Glomerular visceral epithelial cell (primary cell): ENCODE measurements around the gene ESRRB.

Experiments
- DNase-seq: peaks from one replicate; pipeline ENCODE4 v3.0.0-alpha.2; 2016; ENCODE audit errors: extremely low spot score

The ESRRB gene

DNA sequence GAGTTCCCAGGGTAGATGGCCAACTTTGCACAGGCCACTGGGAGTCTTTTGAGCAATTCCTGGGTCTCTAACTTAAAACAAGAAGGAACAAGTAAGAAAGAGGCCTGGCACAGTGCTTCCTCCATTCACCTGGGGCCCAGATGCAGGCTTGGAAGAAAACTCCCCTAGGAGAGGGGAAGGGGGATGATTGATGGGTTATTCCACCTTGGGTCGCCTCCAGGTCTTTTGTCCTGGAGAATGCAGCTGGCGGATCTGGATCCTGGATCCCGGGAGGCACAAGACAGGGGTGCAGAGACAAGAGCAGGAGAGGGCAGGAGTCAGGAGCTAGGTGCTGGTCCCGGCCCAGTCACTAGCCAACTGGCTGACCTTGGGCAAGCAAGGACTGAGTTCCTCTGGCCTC, 74.5 kb downstream of the ESRRB start:
- DNase-seq: no peak

DNA sequence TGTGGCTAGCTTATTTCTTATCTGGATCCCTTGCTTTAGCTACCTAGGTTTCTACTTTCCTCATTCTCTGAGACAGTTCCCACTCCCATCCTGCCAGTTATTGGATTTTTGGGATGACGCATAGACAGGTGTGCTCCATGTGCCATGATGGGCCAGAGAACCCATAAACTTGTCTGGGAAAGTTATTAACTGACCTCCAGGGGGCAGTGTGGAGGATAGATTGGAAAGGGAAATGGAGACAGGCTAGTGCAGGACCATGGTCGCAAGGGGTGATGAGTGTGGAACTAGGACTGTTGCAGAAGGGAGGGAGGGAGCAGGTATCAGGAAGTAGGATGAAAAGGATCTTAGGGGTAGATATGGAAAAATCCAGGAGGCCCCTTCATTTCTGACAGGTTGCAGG, 80.3 kb downstream of the ESRRB start:
- DNase-seq: no peak

DNA sequence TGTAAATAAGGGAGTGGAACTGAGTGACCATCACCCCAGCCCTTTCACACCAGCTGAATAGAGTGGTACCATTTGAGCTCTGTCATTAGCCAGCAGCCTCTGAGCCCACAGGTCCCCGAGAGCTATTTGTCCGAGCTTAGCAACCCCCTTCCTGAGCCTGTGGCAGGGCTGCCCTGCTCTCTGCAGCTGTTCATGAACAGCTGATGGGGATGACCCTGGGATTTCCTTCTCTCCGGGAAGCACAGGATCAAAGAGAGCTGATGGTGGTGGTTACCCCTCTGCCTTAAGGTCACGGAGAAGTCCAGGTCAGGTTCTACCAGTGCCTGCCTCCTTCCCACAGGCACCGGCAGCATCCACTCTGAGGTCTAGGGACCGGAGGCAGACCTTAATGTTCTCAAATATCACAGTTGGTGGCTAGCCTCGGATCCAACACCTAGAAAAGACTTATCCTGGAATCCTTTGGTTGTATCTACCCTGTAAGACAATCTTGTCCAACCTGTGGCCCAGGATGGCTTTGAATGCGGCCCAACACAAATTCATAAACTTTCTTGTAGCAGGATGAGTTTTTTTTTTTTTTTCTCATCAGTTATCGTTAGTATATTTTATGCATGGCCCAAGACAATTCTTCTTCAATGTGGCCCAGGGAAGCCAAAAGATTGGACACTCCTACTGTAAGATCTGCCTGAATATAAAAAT, 81.1 kb downstream of the ESRRB start:
- DNase-seq: no peak

GRCh38 chr14:76457841-76458240, 81.9 kb downstream of the ESRRB start:
- no peak for DNase-seq

- DNase-seq: no peak
Measured at GRCh38 chr14:76461886-76462285, 85.9 kb downstream of the ESRRB start.

GRCh38 chr14:76462330-76462729, 86.4 kb downstream of the ESRRB start:
- DNase-seq: no peak

DNA sequence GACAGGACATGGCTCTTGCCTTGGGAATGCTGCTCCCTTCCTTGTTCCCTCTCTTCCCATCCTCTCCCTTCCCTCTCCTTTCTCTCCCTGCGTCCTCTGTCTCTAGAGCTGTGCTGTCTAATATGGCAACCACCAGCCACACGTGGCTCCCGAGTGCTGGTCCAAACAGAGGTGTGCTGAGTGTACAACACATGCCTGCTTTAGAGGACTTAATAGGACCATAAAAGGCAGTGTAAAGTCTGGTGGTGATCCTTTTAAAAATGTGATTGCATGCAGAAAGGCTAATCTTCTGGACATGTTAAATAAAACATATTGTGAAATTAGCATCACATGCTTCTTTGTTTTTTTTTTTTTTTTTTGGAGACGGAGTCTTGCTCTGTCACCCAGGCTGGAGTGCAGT, 87.2 kb downstream of the ESRRB start:
- no peak for DNase-seq

DNA sequence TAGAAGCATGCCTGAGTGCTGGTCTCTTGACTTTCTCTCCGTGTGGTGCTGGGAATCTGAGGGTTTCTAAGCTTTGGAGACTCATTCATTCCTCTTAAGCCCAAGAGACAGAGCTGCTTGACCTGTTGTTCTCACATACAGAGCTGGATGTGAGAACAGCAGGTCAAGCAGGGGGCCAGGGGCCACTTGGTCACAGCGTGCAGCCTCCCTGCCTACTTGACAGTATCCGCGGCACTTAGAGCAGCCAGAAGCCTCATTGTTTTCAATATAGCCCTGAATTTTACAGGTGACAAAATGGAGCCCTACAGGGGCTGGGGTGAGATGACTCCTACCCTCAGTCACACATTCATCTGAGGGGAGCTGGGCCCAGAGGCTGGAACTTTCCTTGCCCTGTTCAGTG, 88.9 kb downstream of the ESRRB start:
- DNase-seq: no peak

DNA sequence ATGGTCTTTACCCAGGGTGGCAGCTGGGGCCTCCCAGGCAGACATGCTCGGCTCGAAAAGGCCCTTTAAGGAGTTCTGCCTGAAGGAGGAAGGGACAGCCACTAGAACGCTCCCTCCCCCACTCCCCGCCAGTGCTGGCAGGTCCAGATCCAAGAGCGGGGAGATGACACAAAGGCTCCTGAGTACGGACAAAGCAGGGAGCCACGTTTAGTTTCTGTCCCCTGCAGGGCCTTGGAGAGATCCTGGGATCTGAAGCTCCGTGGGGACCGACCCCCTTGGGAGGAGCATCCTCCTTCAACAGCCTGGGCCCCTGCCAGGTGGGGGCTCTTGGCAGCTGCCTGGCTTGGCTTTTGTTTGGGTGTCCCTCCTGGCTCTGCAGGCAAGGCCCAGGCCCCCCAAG, 89.7 kb downstream of the ESRRB start:
- no peak for DNase-seq

- DNase-seq: no peak
Measured at GRCh38 chr14:76467711-76468155, 91.8 kb downstream of the ESRRB start.

DNA sequence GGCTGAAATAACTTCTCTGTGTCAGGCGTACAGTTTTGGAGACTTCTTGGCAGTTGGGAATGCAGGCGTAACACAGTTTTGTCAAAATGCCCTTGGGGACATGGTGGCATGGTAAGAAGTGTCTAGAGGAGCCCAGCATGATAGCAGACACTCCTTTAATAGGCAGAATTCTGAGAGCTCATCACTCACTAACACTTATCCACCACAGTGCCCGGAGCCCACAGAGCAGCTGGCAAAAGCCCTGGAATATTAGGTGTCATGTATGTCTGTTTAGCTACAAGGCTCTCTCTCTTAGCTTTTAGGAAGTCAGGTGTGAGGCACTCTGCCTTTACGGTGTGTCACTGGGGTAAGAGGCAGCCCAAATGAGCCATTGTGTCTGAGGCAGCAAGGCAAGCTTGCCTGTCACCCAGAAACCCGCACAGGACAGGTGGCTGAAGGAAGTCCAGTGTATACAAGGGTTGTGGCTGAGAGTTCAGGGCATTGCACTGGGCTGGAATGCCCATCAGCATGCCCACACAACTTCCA, 96.3 kb downstream of the ESRRB start:
- no peak for DNase-seq

- DNase-seq: no peak
Measured at GRCh38 chr14:76473481-76474263, 97.7 kb downstream of the ESRRB start.

GRCh38 chr14:76480426-76480825, 104.5 kb downstream of the ESRRB start:
- no peak for DNase-seq

GRCh38 chr14:76484355-76484754, 108.4 kb downstream of the ESRRB start:
- no peak for DNase-seq

GRCh38 chr14:76486251-76486743, 110.4 kb downstream of the ESRRB start:
- no peak for DNase-seq

GRCh38 chr14:76488551-76488950, 112.6 kb downstream of the ESRRB start:
- no peak for DNase-seq

- DNase-seq: no peak
Measured at GRCh38 chr14:76489667-76490066, 113.7 kb downstream of the ESRRB start.

DNA sequence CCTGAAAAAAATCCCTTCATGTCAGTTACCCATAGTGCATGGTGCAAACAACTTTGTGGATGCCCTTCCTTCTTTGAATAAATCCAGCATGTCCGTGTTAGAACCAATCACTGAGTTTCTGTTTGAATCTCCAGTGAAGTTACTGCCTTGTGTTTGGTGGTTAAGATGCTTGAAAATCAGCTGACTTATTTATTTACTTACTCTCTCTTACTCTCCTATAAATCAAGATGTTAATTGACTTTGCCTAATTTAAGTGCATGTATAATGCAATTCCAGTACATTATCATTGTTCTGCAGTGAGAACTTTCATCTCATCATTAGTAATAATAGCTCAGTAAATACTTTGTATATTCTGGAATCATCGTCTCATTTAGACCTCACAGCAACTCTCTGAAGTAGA, 114.2 kb downstream of the ESRRB start:
- DNase-seq: no peak

DNA sequence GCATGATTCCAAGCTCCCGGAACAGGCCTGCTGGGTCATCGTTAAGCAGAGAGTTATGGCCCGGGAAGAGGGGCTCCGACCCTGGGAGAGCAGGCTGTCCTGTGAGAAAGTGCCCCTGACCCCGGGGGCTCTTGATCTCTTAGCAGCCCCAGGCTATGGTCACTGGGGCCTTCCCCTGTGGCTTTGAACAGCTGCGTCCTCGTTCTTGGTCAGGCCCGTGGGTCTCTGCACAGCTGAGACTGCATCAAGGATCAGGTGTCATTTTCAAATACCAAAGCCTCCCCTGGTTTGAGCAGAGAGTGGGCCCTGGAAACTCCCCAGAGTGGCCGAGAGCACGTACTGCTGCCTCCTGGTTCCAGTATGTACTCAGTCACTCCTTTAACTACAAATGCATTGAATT, 114.8 kb downstream of the ESRRB start:
- DNase-seq: no peak

GRCh38 chr14:76491172-76491930, 115.4 kb downstream of the ESRRB start:
- no peak for DNase-seq

GRCh38 chr14:76495983-76496382, 120.0 kb downstream of the ESRRB start:
- DNase-seq: no peak

- DNase-seq: no peak
Measured at GRCh38 chr14:76496595-76496994, 120.7 kb downstream of the ESRRB start.
